DMS53 treated with DMSO at 0.1 percent for 48 hours (cell line): ENCODE data around the gene CXCL12.

Experiments
- DNase-seq: peaks from one replicate; lab custom pipeline; 2025; ENCODE audit not compliant: unreplicated experiment; lab: John Stamatoyannopoulos, UW

CXCL12 gene

DNA sequence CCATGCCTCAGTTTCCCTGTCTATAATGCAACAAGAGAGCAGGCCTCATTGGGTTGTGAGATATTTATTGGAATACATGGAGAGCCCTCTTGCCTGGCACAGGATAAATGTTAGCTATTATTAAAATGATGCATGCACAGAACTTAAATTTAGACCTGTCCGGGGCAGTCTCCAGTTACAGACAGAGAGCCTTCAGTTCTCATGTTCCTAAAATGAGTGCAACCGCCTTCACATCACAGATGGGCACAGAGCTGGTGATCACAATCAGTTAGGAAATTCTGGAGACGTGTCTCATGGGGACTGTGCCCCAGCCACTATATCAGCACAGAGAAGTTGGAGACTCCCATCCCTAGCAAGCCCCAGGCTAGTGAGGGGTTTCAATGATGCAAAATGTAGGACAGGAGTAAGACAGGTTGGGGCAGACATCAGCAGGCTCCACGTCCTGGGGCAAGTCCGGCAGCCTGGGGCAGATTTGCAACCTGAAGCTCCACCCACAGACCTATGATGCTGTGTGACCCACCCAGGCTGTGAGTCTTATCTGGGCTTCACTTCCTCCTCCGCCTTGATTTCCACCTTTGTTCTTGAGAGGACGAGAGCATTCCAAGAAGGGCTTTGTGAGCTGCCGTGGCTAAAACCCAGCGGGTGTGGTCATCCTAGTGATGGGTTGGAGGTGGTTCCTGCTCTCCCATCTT lies 49.4 kb downstream of the CXCL12 start:
- DNase-seq: no peak

DNA sequence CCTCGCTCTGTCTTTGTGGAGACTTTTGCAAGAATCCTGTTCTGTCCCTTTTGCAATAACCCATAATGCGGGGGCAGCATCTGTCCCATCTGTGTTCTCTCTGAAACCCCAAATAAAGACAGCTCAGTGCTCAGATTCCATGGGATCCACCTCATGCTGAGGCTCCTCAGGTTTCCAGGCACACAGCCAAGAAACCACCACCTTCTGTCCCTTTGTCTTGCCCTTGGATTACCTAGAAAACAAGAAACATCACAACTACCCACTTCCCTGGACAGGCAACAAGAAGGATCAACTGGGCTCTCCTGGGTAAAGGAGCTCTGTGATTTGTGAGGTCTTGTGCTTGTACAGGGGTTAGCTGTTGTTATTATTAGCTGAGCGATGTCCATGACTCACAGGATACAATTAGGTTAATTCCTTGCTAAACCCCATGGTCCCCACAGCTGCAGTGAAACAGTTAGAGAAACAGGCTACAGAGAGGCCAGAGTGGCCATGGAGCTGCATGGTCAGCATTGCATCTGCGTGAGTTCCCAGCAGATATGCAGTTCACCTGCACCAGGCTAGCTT lies 50.2 kb downstream of the CXCL12 start:
- DNase-seq: no peak

DNA sequence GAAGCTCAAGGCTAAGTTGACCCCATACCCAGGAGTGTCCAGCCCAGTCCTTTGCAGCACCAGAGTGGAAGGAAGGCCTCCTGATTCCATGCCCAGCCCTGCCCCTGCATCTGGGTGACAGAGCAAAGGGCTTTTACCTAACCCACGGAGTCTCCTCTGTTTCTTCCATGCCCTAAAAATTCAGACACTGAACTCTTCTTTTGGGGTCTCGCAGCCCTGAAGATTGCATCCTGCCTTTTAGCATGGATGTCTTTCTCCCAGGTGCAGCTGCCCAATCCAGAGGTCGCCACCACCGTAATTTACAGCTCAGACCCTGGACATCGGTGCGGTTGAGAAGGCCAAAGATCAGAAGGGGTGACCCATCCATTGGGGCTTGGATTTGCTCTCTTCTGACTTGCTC lies 50.8 kb downstream of the CXCL12 start:
- no peak for DNase-seq

DNA sequence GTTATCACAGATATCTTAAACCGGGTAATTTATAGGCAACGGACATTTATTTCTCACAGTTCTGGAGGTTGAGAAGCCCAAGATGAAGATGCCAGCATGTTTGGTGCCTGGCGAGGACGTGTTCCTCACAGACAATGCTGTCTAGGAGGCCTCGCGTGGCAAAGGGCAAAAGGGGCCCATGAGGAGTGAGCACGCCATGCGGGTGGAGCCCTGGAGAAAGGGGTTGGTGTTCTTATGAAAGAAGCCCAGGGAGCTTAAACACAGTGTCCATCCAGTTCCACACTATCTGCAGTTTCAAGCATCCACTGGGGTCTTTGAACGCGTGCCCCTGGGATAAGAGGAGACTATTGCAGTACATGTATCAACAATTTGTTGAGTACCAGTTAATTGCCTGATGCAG lies 51.4 kb downstream of the CXCL12 start:
- no peak for DNase-seq

DNA sequence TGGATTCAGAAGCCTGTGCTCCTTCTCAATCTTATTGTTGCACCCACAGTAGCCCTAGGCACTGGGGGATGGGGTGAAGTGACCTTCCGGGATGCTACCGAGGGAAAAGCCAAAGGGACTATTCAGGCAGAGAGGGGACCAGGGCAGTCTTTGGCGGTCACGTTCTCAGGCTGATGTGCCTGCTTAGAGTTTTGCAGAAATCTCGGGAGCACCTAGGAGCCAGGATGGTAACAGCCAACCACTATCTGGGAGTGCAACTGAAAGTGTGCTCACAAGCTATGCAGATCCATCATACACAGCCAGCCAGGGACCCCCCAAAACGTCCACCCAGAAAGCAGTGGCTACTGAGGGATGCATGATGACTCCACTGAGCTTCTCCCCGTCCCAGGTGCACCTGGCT lies 52.4 kb downstream of the CXCL12 start:
- DNase-seq: no peak

DNA sequence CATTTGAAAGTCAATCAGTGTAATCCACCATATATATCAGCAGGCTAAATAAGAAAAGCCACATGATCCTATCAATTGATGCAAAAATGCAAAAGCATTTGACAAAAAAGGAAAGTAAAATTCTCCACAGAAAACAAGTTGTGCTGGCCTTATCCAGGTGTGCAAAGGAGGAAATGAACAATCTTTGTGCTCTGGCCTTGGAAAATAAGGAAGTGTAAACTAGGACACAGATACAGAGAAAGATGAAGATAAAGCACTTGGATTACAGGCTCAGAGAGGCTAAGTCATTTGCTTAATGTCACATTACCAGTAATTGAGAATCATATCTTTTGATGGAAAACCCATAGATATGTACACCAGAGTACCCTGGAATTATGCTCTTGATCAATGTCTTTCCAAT lies 54.5 kb downstream of the CXCL12 start:
- DNase-seq: no peak

DNA sequence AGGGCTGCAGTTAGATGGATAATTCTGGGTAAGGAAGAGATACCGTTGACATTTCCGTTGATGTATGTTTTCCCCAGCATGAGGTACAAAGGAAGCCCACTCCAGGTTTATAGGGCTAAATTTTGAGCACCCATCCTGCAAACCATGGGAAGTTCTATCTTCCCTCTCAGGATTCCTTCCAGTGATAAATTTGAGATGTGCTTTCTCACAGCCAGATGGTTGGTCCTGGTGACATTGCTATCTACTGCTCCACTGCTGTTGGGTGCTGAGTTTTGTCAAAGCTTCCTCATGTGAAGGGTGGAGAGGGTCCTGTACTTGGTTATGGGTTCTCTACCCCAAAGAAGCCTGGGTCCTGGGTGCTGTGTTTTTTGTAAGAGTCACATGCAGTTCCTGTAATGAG lies 57.4 kb downstream of the CXCL12 start:
- no peak for DNase-seq
